GM23338 (cell line): ENCODE data around the gene TBC1D14. TPM values are rescaled to one million over a fixed set of nuclear protein-coding genes. Genes with fewer than 3 reads are reported as not detected.

Source experiments
- ATAC-seq: fragments of 200-7000 bp; cut with Tn5 transposase; 3 replicates; pipeline ENCODE4 v1.9.1; 2020
- DNase-seq: peaks from one replicate; pipeline ENCODE4 v3.0.0-alpha.2; 2015; ENCODE audit warnings: low spot score
- H2AFZ ChIP-seq: fragments of 200-600 bp; sonication (generic); 2 replicates; pipeline ENCODE4 v1.8.0; 2016; ENCODE audit warnings: antibody characterized with exemption, mild to moderate bottlenecking, moderate library complexity
- H3F3A ChIP-seq: fragments of 200-600 bp; sonication (generic); replicated peaks from 2 replicates; pipeline ENCODE4 v1.8.0; 2017; ENCODE audit warnings: antibody characterized with exemption, mixed run types, low read depth
- H3K27ac ChIP-seq: fragments of 200-600 bp; sonication (generic); 2 replicates; pipeline ENCODE4 v1.6.1; 2016; ENCODE audit warnings: low read depth
- H3K27me3 ChIP-seq: fragments of 200-600 bp; sonication (generic); 2 replicates; pipeline ENCODE4 v1.8.0; 2016; ENCODE audit warnings: mild to moderate bottlenecking, mixed run types, moderate library complexity; ENCODE audit not compliant: insufficient read depth
- H3K36me3 ChIP-seq: fragments of 200-600 bp; sonication (generic); 2 replicates; pipeline ENCODE4 v1.8.0; 2016; ENCODE audit warnings: mild to moderate bottlenecking; ENCODE audit not compliant: insufficient read depth
- H3K4me1 ChIP-seq: fragments of 200-600 bp; sonication (generic); 2 replicates; pipeline ENCODE4 v1.8.0; 2016; ENCODE audit warnings: mild to moderate bottlenecking, moderate library complexity; ENCODE audit not compliant: insufficient read depth
- H3K4me2 ChIP-seq: fragments of 200-600 bp; sonication (generic); 2 replicates; pipeline ENCODE4 v1.7.1; 2017; ENCODE audit warnings: mixed run types
- H3K4me3 ChIP-seq: fragments of 200-600 bp; sonication (generic); 2 replicates; pipeline ENCODE4 v1.6.1; 2016; ENCODE audit warnings: mixed run types
- H3K79me2 ChIP-seq: fragments of 200-600 bp; sonication (generic); replicated peaks from 2 replicates; pipeline ENCODE4 v1.8.0; 2017; ENCODE audit warnings: mild to moderate bottlenecking; ENCODE audit not compliant: insufficient read depth
- H3K9me2 ChIP-seq: fragments of 200-600 bp; sonication (generic); 2 replicates; pipeline ENCODE4 v1.8.0; 2017; ENCODE audit not compliant: insufficient read depth
- H4K20me1 ChIP-seq: fragments of 200-600 bp; sonication (generic); replicated peaks from 2 replicates; pipeline ENCODE4 v1.8.0; 2017; ENCODE audit warnings: mild to moderate bottlenecking; ENCODE audit not compliant: insufficient read depth
- H3K27ac Mint-ChIP-seq: 2 replicates; pipeline ENCODE4 v1.8.0; 2020; ENCODE audit warnings: inconsistent platforms, mild to moderate bottlenecking, moderate library complexity, mixed read lengths
- H3K27me3 Mint-ChIP-seq: 3 replicates; pipeline ENCODE4 v1.8.0; 2022; ENCODE audit warnings: low read depth, mild to moderate bottlenecking, moderate library complexity, mixed read lengths, inconsistent platforms; ENCODE audit not compliant: insufficient read depth, poor library complexity
- H3K36me3 Mint-ChIP-seq: 3 replicates; pipeline ENCODE4 v1.8.0; 2021; ENCODE audit warnings: low read depth, mild to moderate bottlenecking, inconsistent platforms, moderate library complexity, mixed read lengths
- H3K4me1 Mint-ChIP-seq: 3 replicates; pipeline ENCODE4 v1.8.0; 2020; ENCODE audit warnings: mild to moderate bottlenecking, inconsistent platforms, mixed read lengths
- H3K4me3 Mint-ChIP-seq: 3 replicates; pipeline ENCODE4 v1.8.0; 2021; ENCODE audit warnings: moderate library complexity, mild to moderate bottlenecking, inconsistent platforms, mixed read lengths
- H3K9me3 Mint-ChIP-seq: 3 replicates; pipeline ENCODE4 v1.8.0; 2020; ENCODE audit warnings: moderate library complexity, mild to moderate bottlenecking, inconsistent platforms, mixed read lengths
- CREB1 ChIP-seq: fragments of 250-450 bp; sonication (Bioruptor Pico); IDR thresholded peaks from 2 replicates; pipeline ENCODE4 v1.5.0; 2020; ENCODE audit warnings: low read depth, mild to moderate bottlenecking, moderate library complexity
- EZH2phosphoT487 ChIP-seq: fragments of 200-600 bp; sonication (generic); IDR thresholded peaks from one replicate; pipeline ENCODE4 v1.8.1; 2018; ENCODE audit warnings: antibody characterized with exemption; ENCODE audit not compliant: unreplicated experiment
- JUNB ChIP-seq: IDR thresholded peaks from one replicate; pipeline ENCODE4 v1.6.1; 2016; ENCODE audit warnings: antibody characterized with exemption; ENCODE audit not compliant: unreplicated experiment
- NANOG ChIP-seq: IDR thresholded peaks from 2 replicates; pipeline ENCODE4 v1.6.1; 2016; ENCODE audit warnings: antibody characterized with exemption, borderline replicate concordance
- POLR2AphosphoS5 ChIP-seq: IDR thresholded peaks from 2 replicates; pipeline ENCODE4 v1.6.1; 2016; ENCODE audit warnings: antibody characterized with exemption, low read depth
- STAT1 ChIP-seq: IDR thresholded peaks from one replicate; pipeline ENCODE4 v1.6.1; 2016; ENCODE audit warnings: antibody characterized with exemption; ENCODE audit not compliant: unreplicated experiment
- ZNF331 ChIP-seq: fragments of 250-450 bp; sonication (Bioruptor Pico); IDR thresholded peaks from 2 replicates; pipeline ENCODE4 v1.5.0; 2020; ENCODE audit warnings: low read depth, mild to moderate bottlenecking, moderate library complexity
- polyA plus RNA-seq: library from polyadenylated mRNA; unstranded; fragments of >200 nt; fragmentation: Nextera tagmentation; extraction: Ambion mirVana; gene quantifications from 2 replicates; pipeline ENCODE4 v1.2.1, GENCODE V29; 2016
- total RNA-seq: library from RNA; depleted of rRNA; stranded (reverse); fragments of >200 nt; shearing (Covaris generic); gene quantifications from 2 replicates; pipeline ENCODE4 v1.2.3, GENCODE V29; 2014
- TF ChIP-seq, protein P1 (sequence below): IDR thresholded peaks from 2 replicates; pipeline ENCODE4 v1.6.1; 2016; ENCODE audit warnings: antibody characterized with exemption
- TF ChIP-seq, protein P2 (sequence below): fragments of 250-450 bp; sonication (Bioruptor Pico); IDR thresholded peaks from 2 replicates; pipeline ENCODE4 v1.5.0; 2020; ENCODE audit warnings: mild to moderate bottlenecking, moderate library complexity

Gene TBC1D14
- total and polyA plus RNA-seq, 2 experiments from 2014 or later: 18.2 to 59.7 TPM

DNA sequence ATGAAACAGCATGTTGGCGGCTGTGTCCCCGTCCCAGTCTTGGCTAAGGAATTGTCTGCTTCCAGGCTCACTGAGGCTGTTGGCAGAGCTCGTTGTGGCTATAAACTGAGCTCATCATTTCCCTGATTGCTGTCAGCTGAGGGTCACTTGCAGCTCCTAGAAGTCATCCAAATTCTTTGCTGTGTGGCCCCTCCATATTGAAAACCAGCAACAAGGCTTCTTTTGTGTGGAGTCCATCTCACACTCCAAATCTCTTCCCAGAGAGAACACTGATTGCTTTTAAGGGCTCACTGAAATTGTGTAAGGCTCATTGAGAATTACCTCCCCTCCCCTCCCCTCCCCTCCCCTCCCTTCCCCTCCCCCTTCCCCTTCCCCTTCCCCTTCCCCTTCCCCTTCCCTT lies 23.3 kb downstream of the TBC1D14 start:
- H3K36me3 Mint-ChIP-seq: peaks cover 15% of the 10 kb centered on the region
- TF ChIP-seq ZNF331 (CRISPR knock-in tag) (no peak), EZH2phosphoT487 (no peak), STAT1 (no peak)
- TF ChIP-seq, protein P1, sequence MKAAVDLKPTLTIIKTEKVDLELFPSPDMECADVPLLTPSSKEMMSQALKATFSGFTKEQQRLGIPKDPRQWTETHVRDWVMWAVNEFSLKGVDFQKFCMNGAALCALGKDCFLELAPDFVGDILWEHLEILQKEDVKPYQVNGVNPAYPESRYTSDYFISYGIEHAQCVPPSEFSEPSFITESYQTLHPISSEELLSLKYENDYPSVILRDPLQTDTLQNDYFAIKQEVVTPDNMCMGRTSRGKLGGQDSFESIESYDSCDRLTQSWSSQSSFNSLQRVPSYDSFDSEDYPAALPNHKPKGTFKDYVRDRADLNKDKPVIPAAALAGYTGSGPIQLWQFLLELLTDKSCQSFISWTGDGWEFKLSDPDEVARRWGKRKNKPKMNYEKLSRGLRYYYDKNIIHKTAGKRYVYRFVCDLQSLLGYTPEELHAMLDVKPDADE: no peak
- H3K36me3 ChIP-seq: no peaks in the 10 kb centered on the region

DNA sequence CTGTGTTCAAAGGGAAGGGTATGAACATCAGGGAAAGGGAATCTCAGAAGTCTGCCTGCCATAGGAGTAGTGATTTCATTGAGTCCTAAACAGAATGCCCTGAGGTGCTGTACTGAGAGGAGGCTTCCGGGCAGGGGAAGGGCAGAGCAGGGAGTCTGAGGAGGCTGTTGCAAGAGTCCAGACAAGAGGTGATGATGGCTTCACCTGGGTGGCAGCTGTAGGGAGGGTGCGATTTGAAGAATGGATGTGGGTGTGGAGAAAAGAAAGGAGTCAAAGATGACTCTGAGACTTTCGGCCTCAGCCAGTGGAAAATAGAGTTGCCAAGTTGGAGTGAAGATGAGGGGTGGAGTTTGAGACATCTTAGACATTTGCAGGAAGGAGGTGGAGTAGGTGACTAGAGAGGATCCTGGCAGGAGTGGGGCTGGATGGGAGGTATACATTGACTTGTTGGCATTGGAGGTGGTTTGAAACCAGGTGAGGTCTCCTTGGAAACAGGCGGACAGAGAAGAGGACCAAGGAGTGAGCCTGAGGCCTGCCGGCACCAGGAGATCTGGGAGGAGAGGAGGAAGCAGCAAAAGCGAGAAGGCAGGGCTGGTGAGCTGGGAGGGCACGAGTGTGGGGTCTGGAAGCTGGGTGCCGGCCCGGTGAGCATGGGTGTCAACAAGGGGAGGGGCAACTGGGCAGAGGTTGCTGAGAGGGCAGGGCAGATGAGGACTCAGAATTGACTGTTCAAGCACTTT lies 24.2 kb downstream of the TBC1D14 start:
- Histone ChIP-seq H3K9me2 (no peaks in the 10 kb centered on the region), H3K27ac (no peak overlapping the region), H3K36me3 (no peaks in the 10 kb centered on the region), H3F3A (no peaks in the 10 kb centered on the region), H3K27me3 (no peaks in the 10 kb centered on the region), H3K4me1 (no peaks in the 10 kb centered on the region), H2AFZ (no peak overlapping the region), H3K4me2 (no peak overlapping the region), H4K20me1 (no peaks in the 10 kb centered on the region; the same call in none of the 2 replicates), H3K4me3 (no peak overlapping the region), H3K79me2 (peaks cover 52% of the 10 kb centered on the region)
- ATAC-seq (no peak), DNase-seq (no peak)
- Mint-ChIP-seq H3K36me3 (peaks cover 15% of the 10 kb centered on the region), H3K27me3 (peaks cover 9% of the 10 kb centered on the region), H3K27ac (no peak overlapping the region; the same call in 1 of the 2 replicates), H3K9me3 (no peaks in the 10 kb centered on the region), H3K4me1 (peaks cover 25% of the 10 kb centered on the region), H3K4me3 (no peak overlapping the region)
- TF ChIP-seq, protein P1: no peak
- TF ChIP-seq NANOG: no peak
- TF ChIP-seq, protein P2, sequence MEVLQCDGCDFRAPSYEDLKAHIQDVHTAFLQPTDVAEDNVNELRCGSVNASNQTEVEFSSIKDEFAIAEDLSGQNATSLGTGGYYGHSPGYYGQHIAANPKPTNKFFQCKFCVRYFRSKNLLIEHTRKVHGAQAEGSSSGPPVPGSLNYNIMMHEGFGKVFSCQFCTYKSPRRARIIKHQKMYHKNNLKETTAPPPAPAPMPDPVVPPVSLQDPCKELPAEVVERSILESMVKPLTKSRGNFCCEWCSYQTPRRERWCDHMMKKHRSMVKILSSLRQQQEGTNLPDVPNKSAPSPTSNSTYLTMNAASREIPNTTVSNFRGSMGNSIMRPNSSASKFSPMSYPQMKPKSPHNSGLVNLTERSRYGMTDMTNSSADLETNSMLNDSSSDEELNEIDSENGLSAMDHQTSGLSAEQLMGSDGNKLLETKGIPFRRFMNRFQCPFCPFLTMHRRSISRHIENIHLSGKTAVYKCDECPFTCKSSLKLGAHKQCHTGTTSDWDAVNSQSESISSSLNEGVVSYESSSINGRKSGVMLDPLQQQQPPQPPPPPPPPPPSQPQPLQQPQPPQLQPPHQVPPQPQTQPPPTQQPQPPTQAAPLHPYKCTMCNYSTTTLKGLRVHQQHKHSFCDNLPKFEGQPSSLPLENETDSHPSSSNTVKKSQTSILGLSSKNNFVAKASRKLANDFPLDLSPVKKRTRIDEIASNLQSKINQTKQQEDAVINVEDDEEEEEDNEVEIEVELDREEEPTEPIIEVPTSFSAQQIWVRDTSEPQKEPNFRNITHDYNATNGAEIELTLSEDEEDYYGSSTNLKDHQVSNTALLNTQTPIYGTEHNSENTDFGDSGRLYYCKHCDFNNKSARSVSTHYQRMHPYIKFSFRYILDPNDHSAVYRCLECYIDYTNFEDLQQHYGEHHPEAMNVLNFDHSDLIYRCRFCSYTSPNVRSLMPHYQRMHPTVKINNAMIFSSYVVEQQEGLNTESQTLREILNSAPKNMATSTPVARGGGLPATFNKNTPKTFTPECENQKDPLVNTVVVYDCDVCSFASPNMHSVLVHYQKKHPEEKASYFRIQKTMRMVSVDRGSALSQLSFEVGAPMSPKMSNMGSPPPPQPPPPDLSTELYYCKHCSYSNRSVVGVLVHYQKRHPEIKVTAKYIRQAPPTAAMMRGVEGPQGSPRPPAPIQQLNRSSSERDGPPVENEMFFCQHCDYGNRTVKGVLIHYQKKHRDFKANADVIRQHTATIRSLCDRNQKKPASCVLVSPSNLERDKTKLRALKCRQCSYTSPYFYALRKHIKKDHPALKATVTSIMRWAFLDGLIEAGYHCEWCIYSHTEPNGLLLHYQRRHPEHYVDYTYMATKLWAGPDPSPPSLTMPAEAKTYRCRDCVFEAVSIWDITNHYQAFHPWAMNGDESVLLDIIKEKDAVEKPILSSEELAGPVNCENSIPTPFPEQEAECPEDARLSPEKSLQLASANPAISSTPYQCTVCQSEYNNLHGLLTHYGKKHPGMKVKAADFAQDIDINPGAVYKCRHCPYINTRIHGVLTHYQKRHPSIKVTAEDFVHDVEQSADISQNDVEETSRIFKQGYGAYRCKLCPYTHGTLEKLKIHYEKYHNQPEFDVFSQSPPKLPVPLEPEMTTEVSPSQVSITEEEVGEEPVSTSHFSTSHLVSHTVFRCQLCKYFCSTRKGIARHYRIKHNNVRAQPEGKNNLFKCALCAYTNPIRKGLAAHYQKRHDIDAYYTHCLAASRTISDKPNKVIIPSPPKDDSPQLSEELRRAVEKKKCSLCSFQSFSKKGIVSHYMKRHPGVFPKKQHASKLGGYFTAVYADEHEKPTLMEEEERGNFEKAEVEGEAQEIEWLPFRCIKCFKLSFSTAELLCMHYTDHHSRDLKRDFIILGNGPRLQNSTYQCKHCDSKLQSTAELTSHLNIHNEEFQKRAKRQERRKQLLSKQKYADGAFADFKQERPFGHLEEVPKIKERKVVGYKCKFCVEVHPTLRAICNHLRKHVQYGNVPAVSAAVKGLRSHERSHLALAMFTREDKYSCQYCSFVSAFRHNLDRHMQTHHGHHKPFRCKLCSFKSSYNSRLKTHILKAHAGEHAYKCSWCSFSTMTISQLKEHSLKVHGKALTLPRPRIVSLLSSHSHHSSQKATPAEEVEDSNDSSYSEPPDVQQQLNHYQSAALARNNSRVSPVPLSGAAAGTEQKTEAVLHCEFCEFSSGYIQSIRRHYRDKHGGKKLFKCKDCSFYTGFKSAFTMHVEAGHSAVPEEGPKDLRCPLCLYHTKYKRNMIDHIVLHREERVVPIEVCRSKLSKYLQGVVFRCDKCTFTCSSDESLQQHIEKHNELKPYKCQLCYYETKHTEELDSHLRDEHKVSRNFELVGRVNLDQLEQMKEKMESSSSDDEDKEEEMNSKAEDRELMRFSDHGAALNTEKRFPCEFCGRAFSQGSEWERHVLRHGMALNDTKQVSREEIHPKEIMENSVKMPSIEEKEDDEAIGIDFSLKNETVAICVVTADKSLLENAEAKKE (CRISPR knock-in tag): no peak
- no peak for TF ChIP-seq POLR2AphosphoS5
- TF ChIP-seq JUNB: no peak
- no peak for TF ChIP-seq ZNF331 (CRISPR knock-in tag)
- TF ChIP-seq CREB1: no peak

More for the DNA sequence above, 23.3 kb downstream of the TBC1D14 start:
- H3K4me1 Mint-ChIP-seq: peaks cover 20% of the 10 kb centered on the region
- H4K20me1 ChIP-seq: no peaks in the 10 kb centered on the region; the same call in none of the 2 replicates
- H3K27ac Mint-ChIP-seq: no peak overlapping the region
- H2AFZ ChIP-seq: no peak overlapping the region
- no peak overlapping the region for H3K4me3 Mint-ChIP-seq
- no peak overlapping the region for H3K27ac ChIP-seq
- peaks cover 59% of the 10 kb centered on the region for H3K79me2 ChIP-seq
- no peaks in the 10 kb centered on the region for H3K9me2 ChIP-seq
- no peaks in the 10 kb centered on the region for H3K4me1 ChIP-seq
- peaks cover 10% of the 10 kb centered on the region for H3K27me3 Mint-ChIP-seq
- H3K4me2 ChIP-seq: no peak overlapping the region
- H3K4me3 ChIP-seq: no peak overlapping the region
- H3F3A ChIP-seq: no peaks in the 10 kb centered on the region
- DNase-seq (no peak), ATAC-seq (no peak)
- H3K9me3 Mint-ChIP-seq: no peaks in the 10 kb centered on the region
- H3K27me3 ChIP-seq: no peaks in the 10 kb centered on the region
